AG04450 (cell line): ENCODE measurements around the gene SH3RF3. TPM values are rescaled to one million over a fixed set of nuclear protein-coding genes. Genes with fewer than 3 reads are reported as not detected.

Experiments used
- CTCF ChIA-PET: fragments of 300-600, 350-600 bp; formaldehyde crosslinking; extraction: SDS; loops from one replicate; lab custom pipeline; 2022; ENCODE audit warnings: antibody characterized with exemption, inconsistent platforms; lab: Charles Lee
- POLR2A ChIA-PET: fragments of 350-600 bp; formaldehyde crosslinking; extraction: SDS; loops from one replicate; lab custom pipeline; 2021; ENCODE audit warnings: antibody characterized with exemption, inconsistent platforms; lab: Yijun Ruan, JAX
- DNase-seq: peaks from one replicate; pipeline ENCODE4 v3.0.0-alpha.2; 2011; ENCODE audit warnings: low read depth, low spot score
- H3K27ac ChIP-seq: one replicate; pipeline ENCODE4 v1.5.1; 2012; ENCODE audit warnings: low read depth, low read length, control low read depth
- H3K27me3 ChIP-seq: one replicate; pipeline ENCODE4 v1.6.0; 2012; ENCODE audit warnings: low read length; ENCODE audit not compliant: control insufficient read depth, insufficient read depth
- H3K4me3 ChIP-seq: 2 replicates; pipeline ENCODE4 v1.5.1; 2011; ENCODE audit warnings: mild to moderate bottlenecking, low read depth, low read length, control low read depth
- H3K9me3 ChIP-seq: 2 replicates; pipeline ENCODE4 v1.5.1; 2012; ENCODE audit warnings: low read length; ENCODE audit not compliant: control insufficient read depth, insufficient read depth
- polyA plus RNA-seq: library from polyadenylated mRNA; depleted of rRNA; stranded (reverse); fragments of >200 nt; gene quantifications from 2 replicates; pipeline ENCODE4 v1.2.3, GENCODE V29; 2011
- TF ChIP-seq, protein P1 (sequence below): IDR thresholded peaks from 2 replicates; pipeline ENCODE4 v1.5.1; 2011; ENCODE audit warnings: low read depth, low read length, control low read depth, inconsistent platforms

The SH3RF3 gene
- polyA plus RNA-seq, 1 experiment, result 5.7 TPM

DNA sequence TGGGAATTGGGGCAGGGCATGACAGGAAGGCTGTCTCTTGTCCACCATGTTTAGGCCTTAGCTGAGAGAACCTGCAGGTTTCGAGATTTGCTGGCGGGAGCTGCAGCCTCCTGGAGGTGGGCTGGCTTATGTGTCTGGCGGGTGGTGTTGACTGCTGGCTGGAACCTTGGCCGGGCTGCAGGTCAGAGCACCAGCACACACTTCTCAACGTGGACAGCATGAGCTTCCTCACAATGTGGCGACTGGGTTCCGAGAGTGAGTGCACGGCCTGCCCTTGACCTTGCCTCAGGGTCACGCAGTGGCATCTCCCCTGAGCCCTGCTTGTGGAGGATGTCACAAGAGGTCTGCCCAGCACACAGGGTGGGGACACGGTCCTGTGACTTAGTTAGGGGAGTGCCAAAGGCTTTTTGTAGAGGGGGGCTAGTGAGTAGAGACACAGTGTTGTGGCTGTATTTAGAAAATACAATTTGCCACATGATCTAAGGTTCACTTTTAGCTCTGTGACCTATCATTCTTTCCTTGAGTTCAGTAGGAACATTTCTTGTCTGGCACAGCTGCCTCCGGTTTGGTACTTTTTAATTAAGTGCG, 350.0 kb downstream of the SH3RF3 start:
- Histone ChIP-seq H3K9me3 (no peaks in the 10 kb centered on the region), H3K27ac (no peak overlapping the region), H3K27me3 (no peaks in the 10 kb centered on the region), H3K4me3 (no peak overlapping the region)
- TF ChIP-seq, protein P1, sequence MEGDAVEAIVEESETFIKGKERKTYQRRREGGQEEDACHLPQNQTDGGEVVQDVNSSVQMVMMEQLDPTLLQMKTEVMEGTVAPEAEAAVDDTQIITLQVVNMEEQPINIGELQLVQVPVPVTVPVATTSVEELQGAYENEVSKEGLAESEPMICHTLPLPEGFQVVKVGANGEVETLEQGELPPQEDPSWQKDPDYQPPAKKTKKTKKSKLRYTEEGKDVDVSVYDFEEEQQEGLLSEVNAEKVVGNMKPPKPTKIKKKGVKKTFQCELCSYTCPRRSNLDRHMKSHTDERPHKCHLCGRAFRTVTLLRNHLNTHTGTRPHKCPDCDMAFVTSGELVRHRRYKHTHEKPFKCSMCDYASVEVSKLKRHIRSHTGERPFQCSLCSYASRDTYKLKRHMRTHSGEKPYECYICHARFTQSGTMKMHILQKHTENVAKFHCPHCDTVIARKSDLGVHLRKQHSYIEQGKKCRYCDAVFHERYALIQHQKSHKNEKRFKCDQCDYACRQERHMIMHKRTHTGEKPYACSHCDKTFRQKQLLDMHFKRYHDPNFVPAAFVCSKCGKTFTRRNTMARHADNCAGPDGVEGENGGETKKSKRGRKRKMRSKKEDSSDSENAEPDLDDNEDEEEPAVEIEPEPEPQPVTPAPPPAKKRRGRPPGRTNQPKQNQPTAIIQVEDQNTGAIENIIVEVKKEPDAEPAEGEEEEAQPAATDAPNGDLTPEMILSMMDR, result no peak
- ChIA-PET POLR2A (no interaction called here), CTCF (interaction anchor here (0.5 kb wide), 1 partner anchor 10 kb away, joined by 4 read pairs; no protein-coding TSS in a partner anchor)
- no peak for DNase-seq

DNA sequence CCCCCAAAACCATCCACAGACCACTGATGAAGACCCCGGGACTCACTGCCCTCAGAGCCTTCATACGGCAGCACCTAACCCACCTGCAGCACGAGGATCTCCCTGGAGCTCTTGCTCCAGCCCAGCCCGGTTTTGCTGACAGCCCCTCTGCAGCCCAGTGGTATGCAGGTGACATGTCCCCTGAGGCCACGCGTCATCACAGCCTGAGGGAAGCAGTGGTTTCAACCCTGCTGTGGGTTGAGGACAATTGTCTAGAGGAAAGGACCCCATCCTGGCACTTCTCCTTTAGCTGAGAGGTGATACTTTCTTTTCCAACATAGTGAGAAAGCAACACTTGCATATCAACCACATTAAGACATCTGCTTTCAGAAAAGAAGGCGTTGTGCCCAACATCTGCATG, 350.8 kb downstream of the SH3RF3 start:
- Histone ChIP-seq H3K4me3 (no peak overlapping the region), H3K27me3 (no peaks in the 10 kb centered on the region), H3K9me3 (no peaks in the 10 kb centered on the region), H3K27ac (no peak overlapping the region)
- TF ChIP-seq, protein P1, result no peak
- ChIA-PET CTCF (no interaction called here), POLR2A (no interaction called here)
- DNase-seq, result no peak

DNA sequence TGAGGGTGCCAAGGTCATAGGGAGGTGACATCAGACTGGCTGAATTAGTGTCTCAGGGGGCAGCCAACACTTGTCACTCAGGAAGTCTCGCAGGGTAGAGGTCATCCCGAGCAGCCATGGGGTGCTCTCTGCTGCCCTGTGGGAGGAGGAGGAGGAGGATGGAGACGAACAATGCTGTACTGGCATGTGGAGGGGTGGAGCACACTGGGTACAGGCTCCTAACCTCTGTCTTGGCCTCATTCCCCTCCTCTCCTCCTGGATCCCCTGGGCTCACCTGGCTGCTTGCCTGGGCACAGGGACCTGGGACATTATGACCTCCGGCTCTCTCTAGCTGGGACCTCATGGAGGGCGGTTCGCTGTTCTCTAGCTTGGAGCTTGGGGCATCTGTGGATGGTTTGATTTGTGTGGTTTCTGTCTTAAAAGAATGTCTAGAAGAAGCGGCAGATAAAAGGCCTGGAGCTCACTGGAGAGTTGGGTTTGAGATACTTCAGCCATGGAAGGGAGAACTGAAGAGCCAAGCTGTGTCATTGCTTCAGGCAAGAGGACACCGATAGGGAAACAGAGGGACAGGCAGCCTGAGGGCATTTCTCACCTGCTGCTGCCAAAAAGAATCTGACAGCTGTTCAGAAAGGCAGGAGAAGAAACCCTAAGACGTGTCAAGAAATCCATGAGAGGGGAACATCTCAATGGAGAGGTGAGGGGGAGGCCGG, 351.6 kb downstream of the SH3RF3 start:
- DNase-seq, result no peak
- Histone ChIP-seq H3K27me3 (no peaks in the 10 kb centered on the region), H3K9me3 (no peaks in the 10 kb centered on the region), H3K27ac (no peak overlapping the region), H3K4me3 (no peak overlapping the region)
- POLR2A ChIA-PET, result no interaction called here
- TF ChIP-seq, protein P1, result no peak
- CTCF ChIA-PET, result interaction anchor here (2.4 kb wide), 1 partner anchor 29 kb away, joined by 8 read pairs; no protein-coding TSS in a partner anchor

DNA sequence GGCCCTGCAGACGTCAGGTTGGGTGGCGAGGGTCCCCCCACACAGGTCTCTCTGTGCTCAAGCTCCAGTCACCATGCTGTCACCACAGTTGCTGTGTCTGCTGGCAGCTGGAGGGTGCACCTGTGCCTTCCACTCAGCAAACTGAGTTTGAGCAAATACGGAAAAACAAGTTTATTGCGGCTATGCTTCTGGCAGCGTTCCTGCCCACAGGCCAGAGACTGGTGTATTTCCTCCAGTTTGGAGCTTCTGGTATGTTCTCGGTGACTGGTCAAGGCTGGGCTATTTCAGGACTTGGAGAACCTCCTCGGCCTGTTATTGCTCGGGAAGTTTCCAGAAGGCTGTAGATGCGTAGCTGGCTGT, 352.2 kb downstream of the SH3RF3 start:
- no peaks in the 10 kb centered on the region for H3K27me3 ChIP-seq
- ChIA-PET POLR2A (interaction anchor here (0.6 kb wide), 1 partner anchor 866 kb away, joined by 4 read pairs; no protein-coding TSS in a partner anchor), CTCF (interaction anchor here (2.4 kb wide), 1 partner anchor 29 kb away, joined by 8 read pairs; no protein-coding TSS in a partner anchor)
- no peak overlapping the region for H3K27ac ChIP-seq
- no peak for DNase-seq
- TF ChIP-seq, protein P1, result no peak
- no peaks in the 10 kb centered on the region for H3K9me3 ChIP-seq
- H3K4me3 ChIP-seq, result no peak overlapping the region

DNA sequence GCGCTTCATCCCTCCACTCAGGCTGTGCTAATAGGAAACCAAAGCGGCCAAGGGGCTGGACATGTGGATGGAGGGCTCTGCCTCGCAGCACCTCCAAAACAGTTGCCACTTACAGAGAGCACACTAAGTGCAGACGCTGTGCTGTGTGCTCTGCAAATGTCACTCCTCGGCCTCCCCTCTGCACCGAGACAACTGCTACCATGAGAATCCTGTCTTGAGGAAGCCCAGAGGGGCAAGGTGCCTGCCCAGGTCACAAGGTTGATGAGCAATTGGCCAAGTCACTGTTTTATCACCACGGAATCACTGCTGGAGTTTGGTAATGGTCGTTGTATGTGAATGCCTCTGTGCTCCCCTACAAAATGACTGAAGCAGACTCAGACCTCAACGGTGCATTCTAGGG, 352.6 kb downstream of the SH3RF3 start:
- CTCF ChIA-PET, result interaction anchor here (2.4 kb wide), 1 partner anchor 28 kb away, joined by 8 read pairs; no protein-coding TSS in a partner anchor

More for the DNA sequence above, 352.6 kb downstream of the SH3RF3 start:
- POLR2A ChIA-PET, result interaction anchor here (0.6 kb wide), 1 partner anchor 867 kb away, joined by 4 read pairs; no protein-coding TSS in a partner anchor
- H3K27ac ChIP-seq, result no peak overlapping the region
- no peaks in the 10 kb centered on the region for H3K27me3 ChIP-seq
- DNase-seq, result no peak
- TF ChIP-seq, protein P1, result no peak
- H3K4me3 ChIP-seq, result no peak overlapping the region
- H3K9me3 ChIP-seq, result no peaks in the 10 kb centered on the region
